ENCODE results near the gene DPYSL5. TPM values are rescaled to one million over a fixed set of nuclear protein-coding genes. Genes with fewer than 3 reads are reported as not detected.

The DPYSL5 gene
- total RNA-seq, 2 donors from 2014 or later: not detected

- H3K27ac ChIP-seq: no peak overlapping the region
- H3K36me3 ChIP-seq (replicated peaks in 1 of 2; ENCODE audit: insufficient read depth in 1 of 2, low read depth in 2 of 2): no peaks in the 10 kb centered on the region
- WGBS, 2 donors: 91 to 97% methylated on average over 4 of the region's 4 CpGs
- H3K4me3 ChIP-seq: no peak overlapping the region
- DNase-seq (no peak), ATAC-seq (no peak)
- intact Hi-C loops (cut with DNase I): no loop called here
- peaks cover 16% of the 10 kb centered on the region for H3K4me1 ChIP-seq
- no peaks in the 10 kb centered on the region for H3K27me3 ChIP-seq
- H3K9me3 ChIP-seq: no peaks in the 10 kb centered on the region
- TF ChIP-seq CTCF (IDR thresholded peaks at IDR 0.05) (no peak), POLR2A (IDR thresholded peaks at IDR 0.05) (no peak)
Observed at GRCh38 chr2:26985807-26986206, 137.9 kb downstream of the DPYSL5 start.

- no peak for DNase-seq
- WGBS, 2 donors: 84 to 89% methylated on average over 5 of the region's 5 CpGs
Observed at GRCh38 chr2:26986576-26986975, 138.6 kb downstream of the DPYSL5 start.

GRCh38 chr2:26988058-26988860 is 140.3 kb downstream of the DPYSL5 start:
- Histone ChIP-seq H3K27ac (no peak overlapping the region), H3K4me1 (no peaks in the 10 kb centered on the region), H3K36me3 (replicated peaks in 1 of 2; ENCODE audit: insufficient read depth in 1 of 2, low read depth in 2 of 2) (no peaks in the 10 kb centered on the region), H3K9me3 (no peaks in the 10 kb centered on the region), H3K27me3 (no peaks in the 10 kb centered on the region), H3K4me3 (no peak overlapping the region)
- intact Hi-C loops (cut with DNase I): no loop called here
- 77 to 84% methylated on average over 4 of the region's 4 CpGs for WGBS, 2 donors
- no peak for DNase-seq
- TF ChIP-seq CTCF (IDR thresholded peaks at IDR 0.05): no peak
- TF ChIP-seq POLR2A (IDR thresholded peaks at IDR 0.05): no peak
- ATAC-seq: no peak

More at GRCh38 chr2:26986576-26986975, 138.6 kb downstream of the DPYSL5 start:
- no peak for TF ChIP-seq POLR2A (IDR thresholded peaks at IDR 0.05)
- no peak for TF ChIP-seq CTCF (IDR thresholded peaks at IDR 0.05)
- Histone ChIP-seq H3K4me1 (peaks cover 15% of the 10 kb centered on the region), H3K4me3 (no peak overlapping the region), H3K27ac (no peak overlapping the region), H3K9me3 (no peaks in the 10 kb centered on the region), H3K36me3 (replicated peaks in 1 of 2; ENCODE audit: insufficient read depth in 1 of 2, low read depth in 2 of 2) (no peaks in the 10 kb centered on the region), H3K27me3 (no peaks in the 10 kb centered on the region)
- intact Hi-C loops (cut with DNase I): no loop called here
- no peak for ATAC-seq

GRCh38 chr2:26989156-26989555 is 141.2 kb downstream of the DPYSL5 start:
- ATAC-seq (no peak), DNase-seq (no peak)
- WGBS, 2 donors: 78 to 83% methylated on average over 8 of the region's 8 CpGs
- H3K4me1 ChIP-seq: no peaks in the 10 kb centered on the region
- H3K27me3 ChIP-seq: no peaks in the 10 kb centered on the region
- no peak for TF ChIP-seq POLR2A (IDR thresholded peaks at IDR 0.05)
- TF ChIP-seq CTCF (IDR thresholded peaks at IDR 0.05): no peak
- intact Hi-C loops (cut with DNase I): no loop called here
- H3K4me3 ChIP-seq: no peak overlapping the region
- no peak overlapping the region for H3K27ac ChIP-seq
- H3K9me3 ChIP-seq: no peaks in the 10 kb centered on the region
- no peaks in the 10 kb centered on the region for H3K36me3 ChIP-seq (replicated peaks in 1 of 2; ENCODE audit: insufficient read depth in 1 of 2, low read depth in 2 of 2)

- 49 to 56% methylated on average over 5 of the region's 5 CpGs for WGBS, 2 donors
- ATAC-seq: no peak
- intact Hi-C loops (cut with DNase I): no loop called here
- Histone ChIP-seq H3K9me3 (no peaks in the 10 kb centered on the region), H3K36me3 (replicated peaks in 1 of 2; ENCODE audit: insufficient read depth in 1 of 2, low read depth in 2 of 2) (no peaks in the 10 kb centered on the region), H3K27me3 (no peaks in the 10 kb centered on the region), H3K27ac (no peak overlapping the region), H3K4me3 (no peak overlapping the region), H3K4me1 (no peaks in the 10 kb centered on the region)
- no peak for DNase-seq
- TF ChIP-seq POLR2A (IDR thresholded peaks at IDR 0.05) (no peak), CTCF (IDR thresholded peaks at IDR 0.05) (no peak)
Observed at GRCh38 chr2:26991717-26992116, 143.8 kb downstream of the DPYSL5 start.

Data from body of pancreas (tissue), 4 donors.